Measurements from ENCODE around the gene SCFD2.

DNA sequence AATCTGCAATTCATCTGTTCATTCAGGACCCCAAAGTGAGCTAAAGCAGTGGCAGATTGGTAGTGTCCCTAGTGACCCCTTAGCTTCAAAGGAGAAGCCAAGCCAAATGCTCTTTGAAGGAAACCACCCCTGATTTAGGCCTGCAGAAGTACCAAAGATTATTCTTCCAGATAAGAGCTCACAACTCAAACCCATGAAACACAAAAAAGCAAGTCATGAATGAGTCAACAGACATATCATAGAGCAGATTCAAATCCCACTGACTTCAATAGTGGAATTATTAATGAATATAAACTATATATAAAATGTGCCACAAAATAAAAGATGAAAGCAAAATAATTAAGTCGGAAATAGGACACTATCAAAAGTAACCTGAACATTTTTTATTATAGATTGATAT, 197.6 kb downstream of the SCFD2 start:
- TF ChIP-seq, protein P1, sequence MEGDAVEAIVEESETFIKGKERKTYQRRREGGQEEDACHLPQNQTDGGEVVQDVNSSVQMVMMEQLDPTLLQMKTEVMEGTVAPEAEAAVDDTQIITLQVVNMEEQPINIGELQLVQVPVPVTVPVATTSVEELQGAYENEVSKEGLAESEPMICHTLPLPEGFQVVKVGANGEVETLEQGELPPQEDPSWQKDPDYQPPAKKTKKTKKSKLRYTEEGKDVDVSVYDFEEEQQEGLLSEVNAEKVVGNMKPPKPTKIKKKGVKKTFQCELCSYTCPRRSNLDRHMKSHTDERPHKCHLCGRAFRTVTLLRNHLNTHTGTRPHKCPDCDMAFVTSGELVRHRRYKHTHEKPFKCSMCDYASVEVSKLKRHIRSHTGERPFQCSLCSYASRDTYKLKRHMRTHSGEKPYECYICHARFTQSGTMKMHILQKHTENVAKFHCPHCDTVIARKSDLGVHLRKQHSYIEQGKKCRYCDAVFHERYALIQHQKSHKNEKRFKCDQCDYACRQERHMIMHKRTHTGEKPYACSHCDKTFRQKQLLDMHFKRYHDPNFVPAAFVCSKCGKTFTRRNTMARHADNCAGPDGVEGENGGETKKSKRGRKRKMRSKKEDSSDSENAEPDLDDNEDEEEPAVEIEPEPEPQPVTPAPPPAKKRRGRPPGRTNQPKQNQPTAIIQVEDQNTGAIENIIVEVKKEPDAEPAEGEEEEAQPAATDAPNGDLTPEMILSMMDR (IDR thresholded peaks at IDR 0.05) = no peak
- TF ChIP-seq EP300 (IDR thresholded peaks at IDR 0.05) = no peak
- no peak for TF ChIP-seq SREBF2 (IDR thresholded peaks at IDR 0.05)
- no peak for TF ChIP-seq CEBPB (IDR thresholded peaks at IDR 0.05)
- TF ChIP-seq RAD21 (conservative IDR thresholded peaks at IDR 0.05 in 1 of 2, IDR thresholded peaks at IDR 0.05 in 1 of 2) = no peak
- no peak for TF ChIP-seq POLR2AphosphoS2 (conservative IDR thresholded peaks at IDR 0.05; ENCODE audit: low read length)
